NB4 (cell line): ENCODE results near the gene RAB3C.

Source experiments
- DNase-seq: peaks from one replicate; pipeline ENCODE4 v3.0.0; 2010; ENCODE audit warnings: low read depth
- H3K4me3 ChIP-seq: one replicate; pipeline ENCODE4 v1.5.1; 2011; ENCODE audit warnings: mild to moderate bottlenecking, low read depth, low read length, moderate library complexity
- CTCF ChIP-seq: IDR thresholded peaks from one replicate; pipeline ENCODE4 v1.5.1; 2012; ENCODE audit warnings: low read depth, low read length
- MAX ChIP-seq: IDR thresholded peaks from 2 replicates; pipeline ENCODE4 v1.6.1; 2011; ENCODE audit warnings: low read depth, low read length
- MYC ChIP-seq: IDR thresholded peaks from 2 replicates; pipeline ENCODE4 v1.6.1; 2011; ENCODE audit warnings: low read depth, low read length
- POLR2A ChIP-seq: IDR thresholded peaks from 2 replicates; pipeline ENCODE4 v1.6.1; 2011; ENCODE audit warnings: mild to moderate bottlenecking; ENCODE audit not compliant: insufficient read length; ENCODE audit errors: extremely low read depth

Gene RAB3C

DNA sequence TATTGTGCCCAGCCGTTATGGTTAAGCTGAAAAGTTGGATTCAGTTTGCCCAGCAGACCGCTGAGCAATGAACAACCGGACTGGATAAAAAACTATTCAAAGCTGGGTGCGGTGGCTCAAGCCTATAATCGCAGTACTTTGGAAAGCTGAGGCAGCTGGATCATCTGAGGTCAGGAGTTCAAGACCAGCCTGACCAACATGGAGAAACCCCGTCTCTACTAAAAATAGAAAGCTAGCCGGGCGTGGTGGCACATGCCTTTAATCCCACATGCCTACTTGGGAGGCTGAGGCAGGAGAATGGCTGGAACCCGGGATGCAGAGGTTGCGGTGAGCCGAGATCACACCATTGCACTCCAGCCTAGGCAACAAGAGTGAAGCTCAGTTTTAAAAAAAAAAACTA, 318.4 kb downstream of the RAB3C start:
- TF ChIP-seq CTCF (no peak), POLR2A (no peak), MYC (no peak), MAX (no peak)
- H3K4me3 ChIP-seq: no peak overlapping the region
- no peak for DNase-seq

- TF ChIP-seq POLR2A (no peak), MYC (no peak), MAX (no peak), CTCF (no peak)
Measured at GRCh38 chr5:58902305-58902704, 319.4 kb downstream of the RAB3C start.

GRCh38 chr5:58902765-58903164, 319.9 kb downstream of the RAB3C start:
- TF ChIP-seq POLR2A (no peak), MYC (no peak), MAX (no peak), CTCF (no peak)
- DNase-seq: no peak
- H3K4me3 ChIP-seq: no peak overlapping the region

More at GRCh38 chr5:58902305-58902704, 319.4 kb downstream of the RAB3C start:
- no peak for DNase-seq
- no peak overlapping the region for H3K4me3 ChIP-seq

DNA sequence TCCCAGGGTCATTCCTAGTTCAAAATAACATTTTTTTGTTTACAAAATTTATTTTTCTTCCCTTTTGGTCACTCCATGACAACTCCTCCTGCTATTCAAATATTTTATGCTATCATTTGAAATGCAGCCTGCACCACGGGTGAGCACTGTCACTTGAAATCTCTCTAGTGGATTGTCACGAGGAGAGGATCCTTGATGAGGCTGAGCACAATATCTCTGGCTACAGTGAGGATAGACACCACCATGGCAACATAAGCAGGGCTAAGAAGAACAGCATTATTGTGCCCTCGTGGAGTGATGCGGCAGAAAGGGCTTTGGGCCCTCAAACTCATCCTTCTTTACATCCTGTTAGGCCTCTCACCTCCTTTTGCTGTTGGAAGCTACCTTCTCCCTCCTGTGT, 321.9 kb downstream of the RAB3C start:
- TF ChIP-seq POLR2A (no peak), MAX (no peak), CTCF (no peak), MYC (no peak)
- H3K4me3 ChIP-seq: no peak overlapping the region
- DNase-seq: no peak

- no peak for DNase-seq
Measured at GRCh38 chr5:58905944-58906343, 323.1 kb downstream of the RAB3C start.

More at GRCh38 chr5:58905944-58906343, 323.1 kb downstream of the RAB3C start:
- TF ChIP-seq MYC: no peak
- no peak for TF ChIP-seq CTCF
- TF ChIP-seq POLR2A: no peak
- no peak for TF ChIP-seq MAX
- H3K4me3 ChIP-seq: no peak overlapping the region
